Measurements from ENCODE around the gene NLRP11. TPM values are rescaled to one million over a fixed set of nuclear protein-coding genes. Genes with fewer than 3 reads are reported as not detected.

Gene NLRP11
- total RNA-seq (not detected), polyA plus RNA-seq (ENCODE audit: insufficient read length in 2 of 2) (under 1 TPM in 1 of 2 donors, not detected in 1; 0.15 TPM)
- long read RNA-seq, donor 1: 0 reads
- long read RNA-seq, donor 2: 0 reads
- long read RNA-seq, donor 3: 0 reads
- long read RNA-seq, donor 4: 0 reads

DNA sequence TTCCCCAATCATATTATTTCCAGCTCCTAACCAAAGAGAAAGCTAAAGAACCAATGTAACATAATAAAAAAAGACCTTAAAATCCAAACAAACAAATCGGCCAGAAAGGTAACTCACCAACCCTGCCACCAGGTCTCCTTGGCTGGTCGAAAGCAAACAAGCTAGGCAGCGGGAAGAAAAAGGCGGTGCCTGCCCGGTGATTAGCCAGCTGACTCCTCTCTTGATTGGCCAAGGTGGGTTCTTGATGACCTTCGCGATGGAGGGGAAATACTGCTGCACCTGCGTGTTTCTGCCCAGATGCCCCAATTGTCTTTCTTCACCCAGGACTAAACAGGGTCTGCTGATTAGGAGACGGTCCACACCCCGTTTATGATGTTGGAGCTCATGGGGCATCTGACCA, at the start of gene NLRP11:
Gene NLRP11, minus strand, starts transcription at position 154 of the 400 bp plus-strand sequence. CDS start 13,825 bp downstream, outside the sequence.
- DNase-seq (ENCODE audit: low read depth in 4 of 6, low spot score in 6 of 6): no peak
- H3K27me3 ChIP-seq (ENCODE audit: control insufficient read depth, insufficient read depth, low read length): no peaks in the 10 kb centered on the region
- H3K4me1 ChIP-seq (ENCODE audit: control insufficient read depth, insufficient read depth, low read length): no peaks in the 10 kb centered on the region
- H3K9me3 ChIP-seq (ENCODE audit: control insufficient read depth, insufficient read depth, low read length): no peaks in the 10 kb centered on the region
- H3K4me3 ChIP-seq (ENCODE audit: low read depth, low read length): no peak within 1 kb of the TSS
- H3K27ac ChIP-seq (ENCODE audit: low read depth, low read length): no peak within 1 kb of the TSS
- H3K36me3 ChIP-seq (ENCODE audit: control insufficient read depth, insufficient read depth, low read length): no peaks in the 10 kb centered on the region
- 86% methylated on average over 10 of the region's 10 CpGs for WGBS (ENCODE audit: insufficient coverage)

DNA sequence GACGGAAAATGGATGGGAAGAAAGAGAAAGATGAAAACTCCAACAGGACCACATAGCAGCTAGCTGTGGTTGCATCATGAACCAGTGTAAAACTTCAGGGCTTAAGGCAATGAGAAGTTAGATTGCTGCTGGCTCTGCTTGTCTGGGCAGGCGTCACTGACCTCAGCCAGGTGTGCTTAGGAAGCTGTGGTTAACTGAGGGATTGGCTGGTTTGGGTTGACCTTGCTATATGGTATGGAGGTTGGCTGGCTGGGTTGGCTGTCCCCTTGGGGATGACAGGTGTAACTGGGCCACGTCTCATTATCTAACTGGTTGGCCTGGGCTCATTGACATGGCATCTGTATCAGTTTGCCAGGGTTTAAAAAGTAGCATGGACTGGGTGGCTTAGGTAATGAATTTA, 45.4 kb upstream of the NLRP11 start:
- WGBS (ENCODE audit: insufficient coverage): 45% methylated on average over 3 of the region's 3 CpGs
- no peak for DNase-seq (ENCODE audit: low read depth in 4 of 6, low spot score in 6 of 6)
- Histone ChIP-seq H3K4me3 (ENCODE audit: low read depth, low read length) (no peak overlapping the region), H3K36me3 (ENCODE audit: control insufficient read depth, insufficient read depth, low read length) (no peaks in the 10 kb centered on the region), H3K4me1 (ENCODE audit: control insufficient read depth, insufficient read depth, low read length) (no peaks in the 10 kb centered on the region), H3K27me3 (ENCODE audit: control insufficient read depth, insufficient read depth, low read length) (no peaks in the 10 kb centered on the region), H3K27ac (ENCODE audit: low read depth, low read length) (no peak overlapping the region), H3K9me3 (ENCODE audit: control insufficient read depth, insufficient read depth, low read length) (no peaks in the 10 kb centered on the region)

DNA sequence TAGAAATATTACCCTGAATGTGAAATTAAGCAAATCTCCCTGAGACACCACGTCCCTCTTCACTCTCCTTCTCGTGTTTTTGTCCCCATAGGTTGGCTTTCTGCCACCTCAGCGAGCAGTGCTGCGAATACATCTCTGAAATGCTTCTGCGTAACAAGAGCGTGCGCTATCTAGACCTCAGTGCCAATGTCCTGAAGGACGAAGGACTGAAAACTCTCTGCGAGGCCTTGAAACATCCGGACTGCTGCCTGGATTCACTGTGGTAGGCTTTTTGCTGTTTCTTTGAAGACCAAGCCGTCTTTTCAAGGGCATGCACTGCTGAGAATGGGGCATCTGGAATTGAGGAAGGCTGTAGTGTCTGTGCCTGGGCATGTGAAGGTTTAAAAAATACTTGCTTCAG, 38.9 kb upstream of the NLRP11 start:
- DNase-seq (ENCODE audit: low read depth in 4 of 6, low spot score in 6 of 6): no peak
- Histone ChIP-seq H3K27me3 (ENCODE audit: control insufficient read depth, insufficient read depth, low read length) (no peaks in the 10 kb centered on the region), H3K4me1 (ENCODE audit: control insufficient read depth, insufficient read depth, low read length) (no peaks in the 10 kb centered on the region), H3K9me3 (ENCODE audit: control insufficient read depth, insufficient read depth, low read length) (peaks cover 2% of the 10 kb centered on the region), H3K27ac (ENCODE audit: low read depth, low read length) (no peak overlapping the region), H3K4me3 (ENCODE audit: low read depth, low read length) (no peak overlapping the region), H3K36me3 (ENCODE audit: control insufficient read depth, insufficient read depth, low read length) (no peaks in the 10 kb centered on the region)
- 81% methylated on average over 11 of the region's 11 CpGs for WGBS (ENCODE audit: insufficient coverage)

DNA sequence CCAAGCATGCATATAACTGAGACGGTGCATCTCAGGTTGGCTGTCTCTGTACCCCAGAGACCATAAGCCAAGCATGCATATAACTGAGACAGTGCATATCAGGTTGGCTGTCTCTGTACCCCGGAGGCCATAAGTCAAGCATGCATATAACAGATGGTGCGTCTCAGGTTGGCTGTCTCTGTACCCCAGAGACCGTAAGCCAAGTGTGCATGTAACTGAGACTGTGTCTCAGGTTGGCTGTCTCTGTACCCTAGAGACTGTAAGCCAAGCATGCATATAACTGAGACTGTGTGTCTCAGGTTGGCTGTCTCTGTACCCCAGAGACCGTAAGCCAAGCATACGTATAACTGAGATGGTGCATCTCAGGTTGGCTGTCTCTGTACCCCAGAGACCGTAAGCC, 35.3 kb upstream of the NLRP11 start:
- 83% methylated on average over 6 of the region's 7 CpGs for WGBS (ENCODE audit: insufficient coverage)
- no peak for DNase-seq (ENCODE audit: low read depth in 4 of 6, low spot score in 6 of 6)
- no peaks in the 10 kb centered on the region for H3K4me1 ChIP-seq (ENCODE audit: control insufficient read depth, insufficient read depth, low read length)
- H3K27me3 ChIP-seq (ENCODE audit: control insufficient read depth, insufficient read depth, low read length): no peaks in the 10 kb centered on the region
- no peak overlapping the region for H3K27ac ChIP-seq (ENCODE audit: low read depth, low read length)
- peaks cover 2% of the 10 kb centered on the region for H3K9me3 ChIP-seq (ENCODE audit: control insufficient read depth, insufficient read depth, low read length)
- H3K36me3 ChIP-seq (ENCODE audit: control insufficient read depth, insufficient read depth, low read length): no peaks in the 10 kb centered on the region
- H3K4me3 ChIP-seq (ENCODE audit: low read depth, low read length): no peak overlapping the region

DNA sequence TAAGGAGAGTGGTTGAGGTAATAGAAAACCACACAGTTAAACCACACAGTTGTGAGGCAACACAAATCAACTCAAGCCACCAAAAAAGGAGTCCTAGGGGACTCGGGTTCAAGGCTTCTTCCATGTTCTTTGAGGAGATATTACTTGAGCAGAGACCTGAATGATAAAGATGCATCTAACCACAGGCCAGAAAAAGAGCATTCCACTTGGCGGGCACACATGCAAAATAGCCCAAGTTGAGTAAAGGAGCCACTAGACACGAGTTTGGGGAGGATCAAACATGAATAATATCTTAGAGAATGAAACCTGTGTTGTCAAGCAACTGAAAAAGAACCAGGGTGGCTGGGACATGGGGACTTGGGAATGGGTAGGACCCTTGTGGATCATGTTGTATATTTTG, 34.7 kb upstream of the NLRP11 start:
- Histone ChIP-seq H3K4me1 (ENCODE audit: control insufficient read depth, insufficient read depth, low read length) (no peaks in the 10 kb centered on the region), H3K9me3 (ENCODE audit: control insufficient read depth, insufficient read depth, low read length) (peaks cover 2% of the 10 kb centered on the region), H3K27me3 (ENCODE audit: control insufficient read depth, insufficient read depth, low read length) (no peaks in the 10 kb centered on the region), H3K36me3 (ENCODE audit: control insufficient read depth, insufficient read depth, low read length) (no peaks in the 10 kb centered on the region), H3K4me3 (ENCODE audit: low read depth, low read length) (no peak overlapping the region), H3K27ac (ENCODE audit: low read depth, low read length) (no peak overlapping the region)
- DNase-seq (ENCODE audit: low read depth in 4 of 6, low spot score in 6 of 6): no peak
- WGBS (ENCODE audit: insufficient coverage): 63% methylated on average over 2 of the region's 3 CpGs

DNA sequence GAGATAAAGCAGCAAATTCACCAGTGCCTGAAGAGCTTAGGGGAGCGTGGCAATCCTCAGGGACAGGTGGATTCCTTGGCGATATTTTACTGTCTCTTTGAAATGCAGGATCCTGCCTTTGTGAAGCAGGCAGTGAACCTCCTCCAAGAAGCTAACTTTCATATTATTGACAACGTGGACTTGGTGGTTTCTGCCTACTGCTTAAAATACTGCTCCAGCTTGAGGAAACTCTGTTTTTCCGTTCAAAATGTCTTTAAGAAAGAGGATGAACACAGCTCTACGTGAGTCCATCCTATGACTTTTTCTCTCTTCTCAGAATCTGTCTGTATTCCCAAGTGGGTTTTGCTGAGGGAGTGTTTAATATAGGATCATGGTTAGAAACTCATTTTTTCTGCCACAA, 27.2 kb upstream of the NLRP11 start:
- Histone ChIP-seq H3K27me3 (ENCODE audit: control insufficient read depth, insufficient read depth, low read length) (no peaks in the 10 kb centered on the region), H3K4me1 (ENCODE audit: control insufficient read depth, insufficient read depth, low read length) (no peaks in the 10 kb centered on the region), H3K27ac (ENCODE audit: low read depth, low read length) (no peak overlapping the region), H3K9me3 (ENCODE audit: control insufficient read depth, insufficient read depth, low read length) (peaks cover 2% of the 10 kb centered on the region), H3K4me3 (ENCODE audit: low read depth, low read length) (no peak overlapping the region), H3K36me3 (ENCODE audit: control insufficient read depth, insufficient read depth, low read length) (no peaks in the 10 kb centered on the region)
- DNase-seq (ENCODE audit: low read depth in 4 of 6, low spot score in 6 of 6): no peak
- WGBS (ENCODE audit: insufficient coverage): 74% methylated on average over 3 of the region's 5 CpGs

DNA sequence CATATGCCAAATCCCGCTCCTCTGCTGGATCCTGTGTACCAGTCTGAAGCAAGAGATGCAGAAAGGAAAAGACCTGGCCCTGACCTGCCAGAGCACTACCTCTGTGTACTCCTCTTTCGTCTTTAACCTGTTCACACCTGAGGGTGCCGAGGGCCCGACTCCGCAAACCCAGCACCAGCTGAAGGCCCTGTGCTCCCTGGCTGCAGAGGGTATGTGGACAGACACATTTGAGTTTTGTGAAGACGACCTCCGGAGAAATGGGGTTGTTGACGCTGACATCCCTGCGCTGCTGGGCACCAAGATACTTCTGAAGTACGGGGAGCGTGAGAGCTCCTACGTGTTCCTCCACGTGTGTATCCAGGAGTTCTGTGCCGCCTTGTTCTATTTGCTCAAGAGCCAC, 26.6 kb upstream of the NLRP11 start:
- Histone ChIP-seq H3K4me3 (ENCODE audit: low read depth, low read length) (no peak overlapping the region), H3K27me3 (ENCODE audit: control insufficient read depth, insufficient read depth, low read length) (no peaks in the 10 kb centered on the region), H3K27ac (ENCODE audit: low read depth, low read length) (no peak overlapping the region), H3K36me3 (ENCODE audit: control insufficient read depth, insufficient read depth, low read length) (no peaks in the 10 kb centered on the region), H3K4me1 (ENCODE audit: control insufficient read depth, insufficient read depth, low read length) (no peaks in the 10 kb centered on the region), H3K9me3 (ENCODE audit: control insufficient read depth, insufficient read depth, low read length) (peaks cover 2% of the 10 kb centered on the region)
- DNase-seq (ENCODE audit: low read depth in 4 of 6, low spot score in 6 of 6): no peak
- WGBS (ENCODE audit: insufficient coverage): 93% methylated on average over 12 of the region's 14 CpGs

DNA sequence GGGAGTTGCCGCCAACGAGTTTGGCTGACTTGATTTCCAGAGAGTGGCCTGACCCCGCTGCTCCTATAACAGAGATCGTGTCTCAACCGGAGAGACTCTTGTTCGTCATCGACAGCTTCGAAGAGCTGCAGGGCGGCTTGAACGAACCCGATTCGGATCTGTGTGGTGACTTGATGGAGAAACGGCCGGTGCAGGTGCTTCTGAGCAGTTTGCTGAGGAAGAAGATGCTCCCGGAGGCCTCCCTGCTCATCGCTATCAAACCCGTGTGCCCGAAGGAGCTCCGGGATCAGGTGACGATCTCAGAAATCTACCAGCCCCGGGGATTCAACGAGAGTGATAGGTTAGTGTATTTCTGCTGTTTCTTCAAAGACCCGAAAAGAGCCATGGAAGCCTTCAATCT, 26.2 kb upstream of the NLRP11 start:
- Histone ChIP-seq H3K4me1 (ENCODE audit: control insufficient read depth, insufficient read depth, low read length) (no peaks in the 10 kb centered on the region), H3K27me3 (ENCODE audit: control insufficient read depth, insufficient read depth, low read length) (no peaks in the 10 kb centered on the region), H3K36me3 (ENCODE audit: control insufficient read depth, insufficient read depth, low read length) (no peaks in the 10 kb centered on the region), H3K27ac (ENCODE audit: low read depth, low read length) (no peak overlapping the region), H3K4me3 (ENCODE audit: low read depth, low read length) (no peak overlapping the region), H3K9me3 (ENCODE audit: control insufficient read depth, insufficient read depth, low read length) (peaks cover 2% of the 10 kb centered on the region)
- DNase-seq (ENCODE audit: low read depth in 4 of 6, low spot score in 6 of 6): no peak
- 88% methylated on average over 23 of the region's 23 CpGs for WGBS (ENCODE audit: insufficient coverage)

DNA sequence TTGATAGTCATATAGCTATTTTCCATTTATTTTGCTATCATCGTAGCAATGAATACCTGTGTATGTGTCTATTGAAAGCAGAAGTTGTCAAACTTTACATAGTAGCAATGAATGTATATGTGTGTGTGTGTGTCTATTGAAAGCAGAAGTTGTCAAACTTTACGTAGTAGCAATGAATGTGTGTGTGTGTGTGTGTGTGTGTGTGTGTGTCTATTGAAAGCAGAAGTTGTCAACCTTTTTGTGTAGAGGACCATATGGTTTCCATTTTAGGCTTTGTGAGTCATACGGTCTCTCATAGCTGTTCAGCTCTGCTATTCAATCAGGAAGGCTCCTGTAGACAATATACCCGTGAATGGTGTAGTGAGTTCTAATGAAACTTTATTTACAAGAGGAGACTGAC, 25.4 kb upstream of the NLRP11 start:
- Histone ChIP-seq H3K9me3 (ENCODE audit: control insufficient read depth, insufficient read depth, low read length) (peaks cover 2% of the 10 kb centered on the region), H3K36me3 (ENCODE audit: control insufficient read depth, insufficient read depth, low read length) (no peaks in the 10 kb centered on the region), H3K27ac (ENCODE audit: low read depth, low read length) (no peak overlapping the region), H3K27me3 (ENCODE audit: control insufficient read depth, insufficient read depth, low read length) (no peaks in the 10 kb centered on the region), H3K4me1 (ENCODE audit: control insufficient read depth, insufficient read depth, low read length) (no peaks in the 10 kb centered on the region), H3K4me3 (ENCODE audit: low read depth, low read length) (no peak overlapping the region)
- 100% methylated on average over 1 of the region's 4 CpGs for WGBS (ENCODE audit: insufficient coverage)
- no peak for DNase-seq (ENCODE audit: low read depth in 4 of 6, low spot score in 6 of 6)

DNA sequence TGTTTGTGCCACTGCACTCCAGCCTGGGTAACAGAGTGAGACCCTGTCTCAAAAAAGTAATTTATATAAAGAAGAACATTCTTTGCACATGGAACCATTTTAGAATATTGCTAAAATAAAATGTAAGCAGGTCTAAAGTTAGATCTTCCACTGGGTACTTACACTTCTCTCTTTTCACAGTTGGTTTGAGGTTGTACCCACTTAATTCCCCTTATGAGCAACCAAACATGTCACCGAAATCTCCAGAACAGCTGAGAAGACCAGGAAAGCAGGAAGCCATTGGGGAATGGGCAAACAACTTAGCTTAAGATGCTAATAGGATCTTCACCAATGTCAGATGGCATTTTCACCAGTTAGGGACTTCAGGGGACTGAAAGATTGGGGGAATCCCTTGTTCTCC, 23.4 kb upstream of the NLRP11 start:
- Histone ChIP-seq H3K9me3 (ENCODE audit: control insufficient read depth, insufficient read depth, low read length) (peaks cover 2% of the 10 kb centered on the region), H3K27ac (ENCODE audit: low read depth, low read length) (no peak overlapping the region), H3K27me3 (ENCODE audit: control insufficient read depth, insufficient read depth, low read length) (no peaks in the 10 kb centered on the region), H3K36me3 (ENCODE audit: control insufficient read depth, insufficient read depth, low read length) (no peaks in the 10 kb centered on the region), H3K4me3 (ENCODE audit: low read depth, low read length) (no peak overlapping the region), H3K4me1 (ENCODE audit: control insufficient read depth, insufficient read depth, low read length) (no peaks in the 10 kb centered on the region)
- DNase-seq (ENCODE audit: low read depth in 4 of 6, low spot score in 6 of 6): no peak
- WGBS (ENCODE audit: insufficient coverage): no CpG with 5 or more reads among the region's 1 CpG
